Psoas muscle (tissue), 8 donors: ENCODE results near the gene TTYH3. TPM values are rescaled to one million over a fixed set of nuclear protein-coding genes. Genes with fewer than 3 reads are reported as not detected.

Experiments used
- ATAC-seq, 4 donors: fragments of 200-7000 bp; cut with Tn5 transposase; one replicate each; pipeline ENCODE4 v1.9.1; 2020; ENCODE audit warnings: moderate library complexity in 3 of 4, mild to moderate bottlenecking in 2 of 4
- DNase-seq, 2 donors: peaks; one replicate each; pipeline ENCODE4 v3.0.0-alpha.2; 2020
- H3K27ac ChIP-seq: fragments of 200-600 bp; one replicate; pipeline ENCODE4 v1.8.0; 2022
- H3K27me3 ChIP-seq, 3 donors: fragments of 200-600 bp in 1 of 3; one replicate each; pipeline versions ENCODE4 v1.6.1 to v1.8.0; 2013 to 2022; ENCODE audit warnings: low read length in 2 of 3, mild to moderate bottlenecking in 2 of 3, moderate library complexity in 1 of 3; ENCODE audit not compliant: insufficient read depth in 3 of 3
- H3K36me3 ChIP-seq, 2 donors: fragments of 200-600 bp in 1 of 2; one replicate each; pipeline versions ENCODE4 v1.6.1 to v1.8.0; 2013 to 2022; ENCODE audit warnings: low read depth in 1 of 2, mild to moderate bottlenecking in 1 of 2, moderate library complexity in 1 of 2; ENCODE audit not compliant: insufficient read depth in 1 of 2
- H3K4me1 ChIP-seq: fragments of 200-600 bp; one replicate; pipeline ENCODE4 v1.8.0; 2022
- H3K4me3 ChIP-seq: fragments of 200-600 bp; one replicate; pipeline ENCODE4 v1.8.0; 2022; ENCODE audit warnings: mild to moderate bottlenecking
- H3K9me3 ChIP-seq: fragments of 200-600 bp; one replicate; pipeline ENCODE4 v1.8.0; 2022
- CTCF ChIP-seq: fragments of 200-600 bp; IDR thresholded peaks from one replicate; pipeline ENCODE4 v1.8.0; 2022; ENCODE audit warnings: antibody characterized with exemption
- WGBS, 3 donors: extraction: QIAGEN DNeasy Blood & Tissue Kit; methylation state at CpG; one replicate each; pipeline versions ENCODE4 v1.1.6 to v1.1.7; 2013; 5-methylcytosine and 5-hydroxymethylcytosine counted together
- intact Hi-C, 2 donors: fragments of 100-400 bp; cut with DNase I; formaldehyde crosslinking; loops; one replicate each; pipeline versions ENCODE4 v1.11.0 to v1.14.2; 2022
- polyA plus RNA-seq, 3 donors: library from polyadenylated mRNA; stranded (reverse); fragments of 200-250 nt; gene quantifications; one replicate each; pipeline ENCODE4 v1.2.3, GENCODE V29; 2013
- total RNA-seq, 4 donors: library from RNA; stranded (reverse); fragmentation: NEBNext Ultra II Directional in 2 of 4; extraction: Animal tissue kit (Norgen Biotek cat#: 25700) in 2 of 4; gene quantifications; one replicate each; pipeline versions ENCODE4 v1.2.1 to v1.2.4, GENCODE V29; 2021 to 2023
- donor health status: healthy with polysubstance abuse.
- donor health status: DM: no; HTN: no; CAD: no; lungs with moderate emphysema.
- donor health status: Bipolar disorder and iron deficiency.
- donor health status: healthy.
- donor health status: DM: yes; HTN: yes; CAD: no.
- donor health status: DM: no; HTN: no; CAD: no.
- donor health status: DM: no; HTN: no; CAD: no.
- donor health status: DM: yes; HTN: yes; CAD: no.

Gene TTYH3
- total and polyA plus RNA-seq, 7 donors: 1.3 to 11.3 (median 6.5) TPM

GRCh38 chr7:2663960-2664359, 32.2 kb downstream of the TTYH3 start:
- Histone ChIP-seq H3K4me3 (no peak overlapping the region), H3K9me3 (no peaks in the 10 kb centered on the region), H3K27me3 (peaks cover 0 to 17% (median 0%) of the 10 kb centered on the region in 3 donors), H3K4me1 (peaks cover 12% of the 10 kb centered on the region), H3K36me3 (no peaks in the 10 kb centered on the region), H3K27ac (no peak overlapping the region)
- intact Hi-C loops: loop anchor here in 1 of 2 donors (5.0 kb wide), 1 partner anchor 97 kb away; no protein-coding TSS in a partner anchor
- no peak for TF ChIP-seq CTCF
- WGBS, 3 donors: 42 to 60% (median 51%) methylated on average over 4 of the region's 4 CpGs
- DNase-seq (no peak), ATAC-seq (no peak)

GRCh38 chr7:2665359-2665791, 33.6 kb downstream of the TTYH3 start:
- no peak overlapping the region for H3K4me3 ChIP-seq
- H3K36me3 ChIP-seq: no peaks in the 10 kb centered on the region
- intact Hi-C loops: no loop called here
- no peaks in the 10 kb centered on the region for H3K9me3 ChIP-seq
- no peak overlapping the region for H3K27ac ChIP-seq
- no peak for DNase-seq
- peaks cover 0 to 17% (median 4%) of the 10 kb centered on the region in 3 donors for H3K27me3 ChIP-seq
- ATAC-seq: no peak
- H3K4me1 ChIP-seq: peaks cover 12% of the 10 kb centered on the region
- 38 to 57% (median 39%) methylated on average over 29 to 33 of the region's 33 CpGs for WGBS, 3 donors
- TF ChIP-seq CTCF: no peak

GRCh38 chr7:2666155-2666554, 34.4 kb downstream of the TTYH3 start:
- Histone ChIP-seq H3K4me1 (peaks cover 12% of the 10 kb centered on the region), H3K27me3 (peaks cover 0 to 17% (median 5%) of the 10 kb centered on the region in 3 donors), H3K36me3 (no peaks in the 10 kb centered on the region), H3K27ac (no peak overlapping the region), H3K4me3 (no peak overlapping the region), H3K9me3 (no peaks in the 10 kb centered on the region)
- DNase-seq (no peak), ATAC-seq (no peak)
- 31 to 43% (median 43%) methylated on average over 4 to 6 of the region's 6 CpGs for WGBS, 3 donors
- TF ChIP-seq CTCF: no peak
- intact Hi-C loops: no loop called here

- no peak for ATAC-seq
- no peak for TF ChIP-seq CTCF
- intact Hi-C loops: no loop called here
- Histone ChIP-seq H3K4me3 (no peak overlapping the region), H3K4me1 (peaks cover 12% of the 10 kb centered on the region), H3K9me3 (no peaks in the 10 kb centered on the region), H3K36me3 (no peaks in the 10 kb centered on the region), H3K27ac (no peak overlapping the region), H3K27me3 (peaks cover 0 to 17% (median 5%) of the 10 kb centered on the region in 3 donors)
- 49 to 52% (median 49%) methylated on average over 18 of the region's 18 CpGs for WGBS, 3 donors
- no peak for DNase-seq
These were observed 34.9 kb downstream of the TTYH3 start for GRCh38 chr7:2666588-2667250.

- H3K27ac ChIP-seq: no peak overlapping the region
- DNase-seq (no peak), ATAC-seq (no peak)
- peaks cover 12% of the 10 kb centered on the region for H3K4me1 ChIP-seq
- intact Hi-C loops: no loop called here
- WGBS, 3 donors: 60 to 61% (median 60%) methylated on average over 7 of the region's 7 CpGs
- TF ChIP-seq CTCF: no peak
- no peaks in the 10 kb centered on the region for H3K36me3 ChIP-seq
- no peak overlapping the region for H3K4me3 ChIP-seq
- H3K9me3 ChIP-seq: no peaks in the 10 kb centered on the region
- peaks cover 0 to 17% (median 5%) of the 10 kb centered on the region in 3 donors for H3K27me3 ChIP-seq
These were observed 36.1 kb downstream of the TTYH3 start for GRCh38 chr7:2667843-2668242.
